K562 (cell line): ENCODE results near the gene FOXO4. TPM values are rescaled to one million over a fixed set of nuclear protein-coding genes. Genes with fewer than 3 reads are reported as not detected.
A peak's percentile ranks its signal among the peaks of the same experiment; 100 is the strongest.

ENCODE experiments used
- CEBPZ ChIP-seq: fragments of 150-350 bp; IDR thresholded peaks from 2 replicates; pipeline ENCODE4 v1.6.1; 2014; ENCODE audit warnings: low read depth, mild to moderate bottlenecking, low read length, borderline replicate concordance
- DNMT1 ChIP-seq: fragments of 450-650 bp; IDR thresholded peaks from 2 replicates; pipeline ENCODE4 v1.6.1; 2016; ENCODE audit warnings: antibody characterized with exemption, mild to moderate bottlenecking
- ESRRA ChIP-seq: fragments of 450-650 bp; IDR thresholded peaks from 2 replicates; pipeline ENCODE4 v1.6.1; 2014; ENCODE audit warnings: low read depth, mild to moderate bottlenecking, moderate library complexity, borderline replicate concordance
- ETS1 ChIP-seq: conservative IDR thresholded peaks from 2 replicates; pipeline ENCODE4 v1.6.1; 2011; ENCODE audit warnings: low read depth, mild to moderate bottlenecking, low read length; ENCODE audit not compliant: control insufficient read depth
- ETS2 ChIP-seq: IDR thresholded peaks from 2 replicates; pipeline ENCODE4 v1.6.1; 2016; ENCODE audit warnings: borderline replicate concordance, missing genetic modification characterization, mild to moderate bottlenecking, moderate library complexity, missing compliant biosample characterization; ENCODE audit not compliant: poor library complexity, severe bottlenecking
- NCOA2 ChIP-seq, 2 experiments: fragments of 450-650 bp; IDR thresholded peaks; 2 replicates each; pipeline ENCODE4 v1.6.1; 2018; ENCODE audit warnings: mild to moderate bottlenecking in 2 of 2, moderate library complexity in 1 of 2; ENCODE audit not compliant: partially characterized antibody in 2 of 2
- NFE2L1 ChIP-seq: fragments of 450-650 bp; IDR thresholded peaks from 2 replicates; pipeline ENCODE4 v1.6.1; 2016; ENCODE audit warnings: missing genetic modification characterization, low read depth, mild to moderate bottlenecking, missing compliant biosample characterization, moderate library complexity, borderline replicate concordance
- PRMT5 ChIP-seq: sonication (generic); formaldehyde crosslinking; IDR thresholded peaks from 2 replicates; pipeline ENCODE4 v1.5.0; 2020; ENCODE audit warnings: missing genetic modification reagents
- RBM17 ChIP-seq: fragments of 200-400 bp; formaldehyde crosslinking; IDR thresholded peaks from 2 replicates; pipeline ENCODE4 v1.6.1; 2017; ENCODE audit warnings: low read depth, mild to moderate bottlenecking, low read length, borderline replicate concordance
- SRSF1 ChIP-seq: fragments of 200-400 bp; formaldehyde crosslinking; IDR thresholded peaks from 2 replicates; pipeline ENCODE4 v1.6.1; 2017; ENCODE audit warnings: mild to moderate bottlenecking, low read depth, low read length, moderate library complexity
- ZFP91 ChIP-seq: sonication (generic); formaldehyde crosslinking; IDR thresholded peaks from 2 replicates; pipeline ENCODE4 v1.8.0; 2022; ENCODE audit warnings: mild to moderate bottlenecking, missing genetic modification reagents
- ZNF12 ChIP-seq: sonication (generic); formaldehyde crosslinking; IDR thresholded peaks from 2 replicates; pipeline ENCODE4 v1.4.0; 2020; ENCODE audit warnings: mild to moderate bottlenecking, missing genetic modification reagents
- ZNF431 ChIP-seq: sonication (generic); formaldehyde crosslinking; IDR thresholded peaks from 2 replicates; pipeline ENCODE4 v1.8.0; 2022; ENCODE audit warnings: mild to moderate bottlenecking, missing genetic modification reagents
- ZNF609 ChIP-seq: sonication (generic); formaldehyde crosslinking; IDR thresholded peaks from 2 replicates; pipeline ENCODE4 v1.8.1; 2023; ENCODE audit warnings: missing genetic modification reagents, mild to moderate bottlenecking, borderline replicate concordance
- ZNF778 ChIP-seq: fragments of 450-650 bp; formaldehyde crosslinking; IDR thresholded peaks from 2 replicates; pipeline ENCODE4 v1.4.0; 2020; ENCODE audit warnings: mild to moderate bottlenecking, moderate library complexity
- polyA plus RNA-seq, 8 experiments: library from polyadenylated mRNA; depleted of rRNA in 4 of 8; stranded (reverse) in 5 of 8; unstranded in 3 of 8; fragments of >200 nt; fragmentation: Nextera tagmentation in 2 of 8; fragmentation: Illumina TruSeq in 1 of 8; extraction: Ambion mirVana in 2 of 8; extraction: Trizol in 1 of 8; gene quantifications; 2 replicates each; pipeline versions ENCODE4 v1.2.1 to v1.2.3, GENCODE V29; 2011 to 2014; ENCODE audit warnings: inconsistent platforms in 1 of 8, missing spikeins in 1 of 8
- total RNA-seq, 7 experiments: library from RNA; depleted of rRNA in 6 of 7; stranded (reverse); fragments of >200 nt in 6 of 7; fragmentation: Illumina TruSeq in 2 of 7; extraction: Trizol in 2 of 7; gene quantifications; 2 replicates each; pipeline versions ENCODE4 v1.2.1 to v1.2.3, GENCODE V29; 2011 to 2021; ENCODE audit warnings: low replicate concordance in 1 of 7

FOXO4 gene
- total and polyA plus RNA-seq, 9 of the 15 experiments (the other 6 are each of a cell fraction or from before 2014, with no cell fraction given): 0.13 to 26.6 (median 8.5) TPM

- TF ChIP-seq ETS1 (no peak), NFE2L1 (tag) (no peak), ZNF12 (CRISPR knock-in tag) (peak; percentile 72; the same call in 1 of the 2 replicates), ESRRA (peak; percentile 89), ZNF609 (CRISPR knock-in tag) (no peak), PRMT5 (CRISPR knock-in tag) (no peak), SRSF1 (no peak), ZNF778 (no peak), RBM17 (no peak), ZFP91 (CRISPR knock-in tag) (no peak), ZNF431 (CRISPR knock-in tag) (no peak), CEBPZ (no peak), ETS2 (tag) (no peak), NCOA2 (IDR thresholded peaks at IDR 0.05; ENCODE audit: partially characterized antibody in 2 of 2) (no peak), DNMT1 (no peak)
These were observed 27.4 kb upstream of the FOXO4 start, which contains the start of gene SNX12 (continued) for GRCh38 chrX:71068044-71068918.
